ENCODE data around the gene TMEM63B.

Gene TMEM63B

DNA sequence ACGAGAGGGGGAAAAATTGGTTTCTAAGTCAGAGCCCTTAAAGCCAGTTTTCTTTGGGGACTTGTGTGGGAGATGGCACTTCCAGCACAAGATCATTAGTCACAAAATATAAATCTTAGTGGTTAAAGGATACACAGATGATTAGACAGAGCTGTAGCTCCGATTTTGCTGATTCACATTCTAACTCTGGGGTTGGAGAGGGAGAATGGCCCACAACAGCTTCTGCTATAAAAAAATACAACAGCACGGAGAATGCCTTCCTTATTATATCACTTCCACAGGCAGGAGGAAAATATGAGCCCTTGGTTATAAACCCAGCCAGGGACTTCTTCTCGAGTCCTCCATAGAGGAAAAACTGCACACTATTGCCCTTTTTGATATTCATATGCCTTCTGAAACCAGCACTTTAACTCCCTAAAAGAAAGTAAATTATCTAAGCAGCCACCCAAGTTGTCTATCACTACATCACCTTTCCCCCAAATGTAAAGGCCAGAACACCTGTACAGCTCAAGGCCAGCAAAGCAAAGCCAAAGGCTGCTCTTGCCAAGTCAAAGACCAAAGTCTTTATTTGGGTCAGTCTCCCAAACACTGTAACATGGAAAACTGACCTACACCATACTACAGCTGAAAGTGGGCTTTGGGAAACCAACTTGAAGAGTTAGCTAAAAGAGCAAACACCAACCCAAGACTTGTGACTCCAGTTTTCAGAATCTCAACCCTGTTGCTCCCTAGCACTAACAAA lies 10.5 kb upstream of the TMEM63B start:
- Mint-ChIP-seq H3K4me3 (no peak overlapping the region), H3K27me3 (no peaks in the 10 kb centered on the region), H3K9me3 (no peaks in the 10 kb centered on the region), H3K36me3 (peaks cover 33% of the 10 kb centered on the region), H3K27ac (no peak overlapping the region), H3K4me1 (peaks cover 45% of the 10 kb centered on the region)
- CTCF ChIA-PET, result interaction anchor here (0.6 to 1.7 kb wide), 5 partner anchors 20 to 959 kb away, joined by 3 to 4 read pairs (median 3); no protein-coding TSS in a partner anchor
- no peak for DNase-seq

DNA sequence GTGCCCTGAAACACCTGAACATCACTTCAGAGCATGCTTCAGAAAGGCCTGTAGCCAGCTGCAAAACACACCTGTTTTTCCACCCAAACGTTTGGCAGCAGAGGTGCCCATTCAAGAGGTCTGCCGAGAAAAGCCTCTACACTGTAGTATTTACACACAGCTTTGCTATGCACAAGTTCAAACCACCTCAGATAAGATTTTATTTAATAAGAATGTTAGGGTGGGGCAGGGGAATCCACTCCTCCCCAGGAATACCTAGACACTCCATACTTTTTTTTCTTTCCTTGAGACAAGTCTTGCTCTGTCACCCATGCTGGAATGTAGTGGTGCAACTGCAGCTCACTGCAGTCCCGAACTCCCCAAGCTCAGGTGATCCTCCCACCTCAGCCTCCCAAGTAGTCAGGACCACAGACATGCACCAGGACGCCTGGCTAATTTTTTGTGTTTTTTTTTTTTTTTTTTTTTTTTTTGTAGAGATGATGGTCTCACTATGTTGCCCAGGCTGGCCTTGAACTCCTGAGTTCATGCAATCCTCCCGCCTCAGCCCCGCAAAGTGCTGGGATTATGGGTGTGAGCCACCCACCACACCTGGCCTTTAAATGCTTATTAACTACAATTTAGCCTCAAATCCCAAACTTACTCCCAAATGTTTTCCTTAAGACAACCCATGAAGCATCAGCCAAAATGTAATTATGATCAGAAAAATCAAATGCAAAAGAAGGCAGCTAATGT lies 9.8 kb upstream of the TMEM63B start:
- Mint-ChIP-seq H3K4me1 (peaks cover 49% of the 10 kb centered on the region), H3K27ac (no peak overlapping the region)

DNA sequence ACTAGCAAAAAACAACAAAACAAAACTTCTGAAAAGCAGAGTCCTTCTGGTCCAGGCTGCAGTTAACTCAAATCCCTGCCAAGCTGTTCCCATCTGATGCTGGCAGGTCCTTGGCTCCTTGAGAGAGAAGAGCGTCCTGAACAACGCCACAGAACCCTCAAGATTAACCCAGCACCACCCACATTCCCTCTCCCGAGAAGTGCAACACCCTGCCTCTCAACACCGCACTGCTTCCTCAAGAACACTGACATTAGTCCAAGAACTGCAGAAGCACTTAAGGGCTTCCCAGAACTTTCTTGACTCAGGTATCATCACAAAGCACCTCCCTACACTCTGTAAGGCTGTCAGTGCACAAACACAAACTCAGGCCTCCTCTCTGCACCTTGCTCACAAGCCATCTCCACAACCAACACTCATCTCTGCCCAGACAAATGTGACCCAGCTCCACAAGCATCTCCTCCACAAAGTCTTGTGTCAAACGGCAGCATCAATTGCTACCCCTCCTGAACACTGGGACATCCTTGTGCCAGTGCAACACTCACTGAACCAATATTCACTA lies 7.6 kb upstream of the TMEM63B start:
- Mint-ChIP-seq H3K9me3 (no peaks in the 10 kb centered on the region), H3K4me3 (no peak overlapping the region), H3K27me3 (no peaks in the 10 kb centered on the region), H3K36me3 (peaks cover 29% of the 10 kb centered on the region), H3K27ac (no peak overlapping the region), H3K4me1 (peaks cover 71% of the 10 kb centered on the region)
- CTCF ChIA-PET, result no interaction called here
- no peak for DNase-seq

More for the DNA sequence above, 9.8 kb upstream of the TMEM63B start:
- no peak for DNase-seq
- Mint-ChIP-seq H3K27me3 (no peaks in the 10 kb centered on the region), H3K4me3 (no peak overlapping the region), H3K36me3 (peaks cover 27% of the 10 kb centered on the region), H3K9me3 (no peaks in the 10 kb centered on the region)
- CTCF ChIA-PET, result interaction anchor here (0.6 to 1.7 kb wide), 5 partner anchors 21 to 960 kb away, joined by 3 to 4 read pairs (median 3); partner anchors contain the start of gene AARS2

- H3K9me3 Mint-ChIP-seq, result no peaks in the 10 kb centered on the region
- DNase-seq, result no peak
- H3K4me1 Mint-ChIP-seq, result peaks cover 76% of the 10 kb centered on the region
- H3K4me3 Mint-ChIP-seq, result no peak overlapping the region
- CTCF ChIA-PET, result interaction anchor here (0.7 to 1.0 kb wide), 3 partner anchors 22 to 42 kb away, joined by 3 to 5 read pairs (median 3); no protein-coding TSS in a partner anchor
- H3K36me3 Mint-ChIP-seq, result peaks cover 26% of the 10 kb centered on the region
- no peaks in the 10 kb centered on the region for H3K27me3 Mint-ChIP-seq
- no peak overlapping the region for H3K27ac Mint-ChIP-seq
Measured at GRCh38 chr6:44120692-44121443, 6.5 kb upstream of the TMEM63B start.

GRCh38 chr6:44122801-44123200 lies 4.6 kb upstream of the TMEM63B start:
- H3K4me3 Mint-ChIP-seq, result peak overlapping the region; percentile 41
- no peaks in the 10 kb centered on the region for H3K9me3 Mint-ChIP-seq
- peaks cover 71% of the 10 kb centered on the region for H3K4me1 Mint-ChIP-seq
- H3K27me3 Mint-ChIP-seq, result no peaks in the 10 kb centered on the region
- peaks cover 28% of the 10 kb centered on the region for H3K36me3 Mint-ChIP-seq
- CTCF ChIA-PET, result interaction anchor here (1.1 to 1.4 kb wide), 4 partner anchors 11 to 26 kb away, joined by 3 to 4 read pairs (median 4); no protein-coding TSS in a partner anchor
- peak overlapping the region; percentile 87 for H3K27ac Mint-ChIP-seq
- DNase-seq, result peak; percentile 50

GRCh38 chr6:44123544-44123943 lies 3.8 kb upstream of the TMEM63B start:
- H3K27me3 Mint-ChIP-seq, result peaks cover 5% of the 10 kb centered on the region
- peaks cover 26% of the 10 kb centered on the region for H3K36me3 Mint-ChIP-seq
- peaks cover 70% of the 10 kb centered on the region for H3K4me1 Mint-ChIP-seq
- H3K4me3 Mint-ChIP-seq, result peak overlapping the region; percentile 27
- CTCF ChIA-PET, result interaction anchor here (0.7 to 1.4 kb wide), 2 partner anchors 24 to 263 kb away, joined by 3 read pairs; no protein-coding TSS in a partner anchor
- no peaks in the 10 kb centered on the region for H3K9me3 Mint-ChIP-seq
- no peak for DNase-seq
- H3K27ac Mint-ChIP-seq, result peak overlapping the region; percentile 87

DNA sequence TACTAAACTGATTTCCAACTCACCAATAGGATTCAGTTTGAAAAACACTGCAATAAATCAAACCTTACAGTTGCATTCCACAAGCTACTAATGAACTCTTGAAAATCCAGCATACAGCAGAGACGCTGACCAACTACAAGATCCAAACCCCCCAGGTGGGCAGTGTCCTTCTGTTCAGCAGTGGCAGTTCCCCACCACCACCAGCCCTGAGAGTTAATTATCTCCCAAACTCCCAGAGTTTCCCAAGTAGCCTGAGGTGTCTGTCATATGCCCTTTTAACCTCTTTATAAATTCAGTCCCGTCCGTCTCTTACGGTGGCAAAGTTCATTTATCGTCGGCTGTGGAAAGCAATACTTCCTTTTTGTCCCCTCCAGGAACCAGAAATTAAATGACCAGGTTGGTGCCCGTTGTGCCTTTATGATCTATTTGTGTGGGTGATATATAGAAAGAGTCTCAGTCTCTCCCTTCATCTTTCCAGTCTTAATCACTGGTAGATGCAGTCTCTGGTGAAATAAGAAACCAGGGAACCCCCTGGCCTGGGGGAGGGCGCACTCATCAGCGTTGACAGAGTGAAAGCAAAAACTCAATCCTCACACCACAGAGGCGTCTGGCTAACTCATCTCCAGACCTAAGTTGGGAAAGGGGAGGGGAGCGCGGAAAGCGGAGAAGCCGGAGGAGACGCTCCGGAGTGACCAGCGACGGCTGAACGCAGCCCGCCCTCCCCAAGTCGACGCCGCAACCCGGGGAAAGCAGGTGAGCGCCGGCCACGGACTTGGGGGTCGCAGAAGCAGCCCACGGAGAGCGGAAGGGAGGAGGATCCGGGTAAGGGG lies 819 bp upstream of the TMEM63B start:
- H3K4me1 Mint-ChIP-seq, result peaks cover 58% of the 10 kb centered on the region
- H3K4me3 Mint-ChIP-seq, result peak overlapping the region; percentile 88
- no peaks in the 10 kb centered on the region for H3K9me3 Mint-ChIP-seq
- peak overlapping the region; percentile 94 for H3K27ac Mint-ChIP-seq
- H3K27me3 Mint-ChIP-seq, result peaks cover 7% of the 10 kb centered on the region
- DNase-seq, result peak; percentile 78
- CTCF ChIA-PET, result no interaction called here
- H3K36me3 Mint-ChIP-seq, result peaks cover 24% of the 10 kb centered on the region

- Mint-ChIP-seq H3K9me3 (no peaks in the 10 kb centered on the region), H3K36me3 (peaks cover 24% of the 10 kb centered on the region), H3K4me3 (peak overlapping the region; percentile 73), H3K27ac (no peak overlapping the region), H3K4me1 (peaks cover 52% of the 10 kb centered on the region), H3K27me3 (peaks cover 7% of the 10 kb centered on the region)
- peak; percentile 46 for DNase-seq
- CTCF ChIA-PET, result no interaction called here
Measured at GRCh38 chr6:44128020-44128917, 915 bp downstream of the TMEM63B start.

DNA sequence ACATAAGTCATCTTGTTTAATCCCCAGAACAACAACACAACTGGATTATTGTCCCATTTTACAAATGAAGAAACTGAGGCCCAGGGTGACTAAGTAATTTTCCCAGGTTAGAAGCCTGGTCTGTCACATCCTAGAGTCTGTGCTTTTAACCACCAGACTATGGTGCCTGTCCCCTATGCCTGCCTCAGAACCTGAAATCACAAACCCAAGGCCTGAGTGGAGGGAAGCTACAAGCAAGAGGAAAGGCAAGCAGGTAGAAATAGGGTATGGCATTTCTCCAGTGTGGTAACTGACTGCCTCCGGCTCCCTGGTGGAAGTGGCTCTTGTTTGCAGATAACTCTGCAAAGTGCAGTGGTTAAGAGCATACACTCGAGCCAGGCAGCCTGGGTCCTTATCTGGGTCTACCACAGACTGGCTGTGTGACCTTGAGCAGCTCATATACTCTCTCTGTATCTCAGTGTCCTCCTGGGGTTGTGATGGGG lies 2.5 kb downstream of the TMEM63B start:
- H3K27ac Mint-ChIP-seq, result peak overlapping the region; percentile 19
- CTCF ChIA-PET, result interaction anchor here (1.3 kb wide), 1 partner anchor 24 kb away, joined by 4 read pairs; no protein-coding TSS in a partner anchor
- peaks cover 36% of the 10 kb centered on the region for H3K4me1 Mint-ChIP-seq

GRCh38 chr6:44131892-44132291 lies 4.5 kb downstream of the TMEM63B start:
- H3K36me3 Mint-ChIP-seq, result peaks cover 6% of the 10 kb centered on the region
- H3K27ac Mint-ChIP-seq, result no peak overlapping the region
- peaks cover 17% of the 10 kb centered on the region for H3K4me1 Mint-ChIP-seq
- CTCF ChIA-PET, result interaction anchor here (0.6 to 1.2 kb wide), 3 partner anchors 34 to 41 kb away, joined by 3 read pairs; no protein-coding TSS in a partner anchor
- no peak for DNase-seq
- H3K9me3 Mint-ChIP-seq, result no peaks in the 10 kb centered on the region
- no peak overlapping the region for H3K4me3 Mint-ChIP-seq
- H3K27me3 Mint-ChIP-seq, result peaks cover 7% of the 10 kb centered on the region

More for the DNA sequence above, 2.5 kb downstream of the TMEM63B start:
- Mint-ChIP-seq H3K9me3 (no peaks in the 10 kb centered on the region), H3K27me3 (peaks cover 7% of the 10 kb centered on the region), H3K36me3 (peaks cover 13% of the 10 kb centered on the region), H3K4me3 (peak overlapping the region; percentile 42)
- DNase-seq, result no peak

DNA sequence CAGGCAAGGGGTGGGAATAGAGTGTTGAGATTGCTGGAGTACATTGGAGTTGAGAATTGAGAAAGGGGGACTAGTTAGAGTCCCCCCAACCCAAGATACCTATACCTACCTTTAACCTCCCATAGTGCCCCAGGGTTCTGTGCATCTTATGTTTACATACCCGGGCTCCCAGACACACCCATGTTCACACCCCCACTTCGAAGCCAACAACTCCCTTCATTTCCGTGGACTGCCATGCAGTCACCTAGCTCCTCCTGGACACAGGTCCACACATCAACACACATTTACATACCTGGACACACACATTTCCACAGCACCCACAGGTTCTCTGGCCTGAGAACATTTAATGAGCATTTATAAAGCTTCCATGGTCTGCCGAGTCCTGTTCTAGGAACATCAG lies 5.1 kb downstream of the TMEM63B start:
- H3K27ac Mint-ChIP-seq, result no peak overlapping the region

More for the DNA sequence above, 5.1 kb downstream of the TMEM63B start:
- H3K36me3 Mint-ChIP-seq, result peaks cover 6% of the 10 kb centered on the region
- H3K4me3 Mint-ChIP-seq, result no peak overlapping the region
- DNase-seq, result no peak
- H3K9me3 Mint-ChIP-seq, result no peaks in the 10 kb centered on the region
- peaks cover 7% of the 10 kb centered on the region for H3K27me3 Mint-ChIP-seq
- CTCF ChIA-PET, result interaction anchor here (0.6 to 0.9 kb wide), 2 partner anchors 35 to 36 kb away, joined by 3 read pairs; no protein-coding TSS in a partner anchor
- H3K4me1 Mint-ChIP-seq, result peaks cover 17% of the 10 kb centered on the region
